BLaER1 treated with 17β-estradiol and CSF1 and Interleukin-3, amounts not matched to agents 10 nM and 100 nM (cell line): ENCODE results near the gene PLEKHB1.
"Not testable (repeated sequence)": the region's sequence is repeated elsewhere in the genome, so short reads cannot be mapped to it uniquely, and the experiment has no call there.

ENCODE experiments used
- H3K27ac ChIP-seq, 11 experiments: shearing (Covaris generic); formaldehyde crosslinking; 2 replicates each; pipeline ENCODE4 v1.8.1; 2022
- H3K27me3 ChIP-seq, 11 experiments: shearing (Covaris generic); formaldehyde crosslinking; 2 replicates each; pipeline ENCODE4 v1.8.1; 2022
- H3K36me3 ChIP-seq, 11 experiments: shearing (Covaris generic); formaldehyde crosslinking; 2 replicates each; pipeline ENCODE4 v1.8.1; 2022
- H3K4me1 ChIP-seq, 10 experiments: shearing (Covaris generic); formaldehyde crosslinking; 2 replicates each; pipeline ENCODE4 v1.8.1; 2022
- H3K4me2 ChIP-seq, 11 experiments: shearing (Covaris generic); formaldehyde crosslinking; 2 replicates each; pipeline ENCODE4 v1.8.1; 2022
- H3K4me3 ChIP-seq, 10 experiments: shearing (Covaris generic); formaldehyde crosslinking; 2 replicates each; pipeline ENCODE4 v1.8.1; 2022
- H3K9ac ChIP-seq, 11 experiments: shearing (Covaris generic); formaldehyde crosslinking; 2 replicates each; pipeline ENCODE4 v1.8.1; 2022
- H3K9me3 ChIP-seq, 11 experiments: shearing (Covaris generic); formaldehyde crosslinking; replicated peaks in 1 of 11; 2 replicates each; pipeline ENCODE4 v1.8.1; 2022
- H4K20me1 ChIP-seq, 11 experiments: shearing (Covaris generic); formaldehyde crosslinking; 2 replicates each; pipeline ENCODE4 v1.8.1; 2022
- Cebpa-rat ChIP-seq, 11 experiments: shearing (Covaris generic); IDR thresholded peaks; 2 replicates each; pipeline ENCODE4 v1.8.1; 2022

The PLEKHB1 gene

DNA sequence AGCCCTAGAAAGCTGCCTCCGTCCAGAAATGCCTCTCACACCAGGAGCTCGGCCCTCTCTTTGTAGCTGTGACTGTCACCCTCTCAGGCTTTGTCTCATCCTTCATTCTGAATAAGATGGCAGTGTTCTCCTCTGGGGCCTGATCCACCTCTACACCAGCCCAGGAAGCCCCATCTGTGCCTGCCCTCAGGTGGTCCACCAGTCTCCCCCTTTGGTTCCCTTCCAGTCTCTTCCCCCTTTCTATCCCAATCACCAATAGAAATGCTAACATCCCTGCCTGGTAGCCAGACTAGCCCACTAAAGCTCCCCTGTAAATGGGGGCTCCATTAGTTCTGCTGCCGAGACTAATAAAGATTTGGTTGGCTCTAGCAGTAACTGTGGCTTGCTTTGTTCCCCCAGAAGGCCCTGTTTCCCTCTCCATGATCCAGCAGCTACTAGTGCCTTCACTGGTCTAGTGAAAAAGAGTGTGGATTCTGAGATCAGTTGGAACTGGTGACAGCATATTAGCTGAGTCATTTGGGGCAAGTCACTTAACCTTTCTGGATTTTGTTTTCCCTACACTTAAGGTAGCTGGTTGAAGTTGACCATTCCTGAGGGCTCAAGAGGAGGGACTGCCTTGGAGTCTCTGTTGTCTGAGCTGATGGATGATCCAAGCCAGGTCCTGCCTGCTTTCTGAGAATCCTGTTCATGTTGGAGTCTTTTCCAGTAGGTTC is 16.2 kb downstream of the PLEKHB1 start:
- Histone ChIP-seq H3K36me3 (no peaks in the 10 kb centered on the region), H4K20me1 (no peaks in the 10 kb centered on the region), H3K4me1 (peaks cover 21 to 38% (median 36%) of the 10 kb centered on the region in 10 experiments), H3K9me3 (no peaks in the 10 kb centered on the region), H3K4me2 (peak overlapping the region in 10 of 11 experiments; percentile 40 to 74 (median 68); a peak in 19 of 22 replicates), H3K9ac (no peak overlapping the region), H3K27ac (0 out of 22 replicates have a peak overlapping the region, but pooled peaks of 2 of the 11 experiments have one; percentile 16 to 44), H3K27me3 (no peaks in the 10 kb centered on the region), H3K4me3 (no peak overlapping the region)
- TF ChIP-seq Cebpa-rat (IDR thresholded peaks at IDR 0.05): no peak

DNA sequence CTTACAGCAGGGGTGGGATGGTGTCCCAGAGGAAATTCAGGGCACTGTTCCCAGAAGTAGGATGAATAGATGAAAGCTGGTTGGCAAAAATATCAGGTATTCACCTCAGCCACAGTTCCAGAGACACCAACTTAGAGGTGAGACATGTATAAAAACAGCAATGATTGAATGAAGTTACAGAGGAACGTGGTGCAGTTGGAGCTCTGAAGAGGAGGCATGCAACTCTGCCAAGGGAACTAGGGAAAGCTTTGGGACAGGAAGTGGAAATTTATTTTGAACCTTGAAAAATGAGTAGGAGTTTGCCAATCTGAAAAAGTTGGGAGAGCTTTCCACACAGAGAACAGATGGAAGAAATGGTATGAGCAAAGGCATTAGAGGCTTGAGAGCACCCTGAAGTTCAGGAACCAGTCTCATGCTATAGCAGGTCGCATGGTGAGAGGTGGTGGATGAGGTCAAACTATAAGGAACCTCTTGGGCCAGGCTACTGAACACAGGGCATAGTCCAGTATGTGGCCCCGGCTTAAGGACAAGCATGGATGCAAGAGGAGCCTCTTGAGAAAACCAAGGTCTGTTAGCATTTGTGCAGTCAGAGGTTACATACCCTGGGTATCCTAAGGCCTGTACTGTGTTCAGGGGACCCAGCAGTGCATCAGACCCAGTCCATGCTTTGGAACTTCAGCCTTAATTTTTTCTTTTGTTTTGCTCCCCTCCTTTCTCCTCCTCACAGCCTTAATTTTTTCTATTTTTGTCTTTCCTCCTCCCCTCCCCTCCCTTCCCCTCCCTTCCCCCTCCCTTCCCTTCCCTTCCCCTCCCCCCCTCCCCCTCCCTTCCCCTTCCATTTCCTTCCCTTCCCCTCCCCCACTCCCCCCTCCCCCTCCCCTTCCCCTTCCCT is 17.5 kb downstream of the PLEKHB1 start:
- no peak for TF ChIP-seq Cebpa-rat (IDR thresholded peaks at IDR 0.05)
- peak overlapping the region; percentile 40 to 74 (median 67) for H3K4me2 ChIP-seq

DNA sequence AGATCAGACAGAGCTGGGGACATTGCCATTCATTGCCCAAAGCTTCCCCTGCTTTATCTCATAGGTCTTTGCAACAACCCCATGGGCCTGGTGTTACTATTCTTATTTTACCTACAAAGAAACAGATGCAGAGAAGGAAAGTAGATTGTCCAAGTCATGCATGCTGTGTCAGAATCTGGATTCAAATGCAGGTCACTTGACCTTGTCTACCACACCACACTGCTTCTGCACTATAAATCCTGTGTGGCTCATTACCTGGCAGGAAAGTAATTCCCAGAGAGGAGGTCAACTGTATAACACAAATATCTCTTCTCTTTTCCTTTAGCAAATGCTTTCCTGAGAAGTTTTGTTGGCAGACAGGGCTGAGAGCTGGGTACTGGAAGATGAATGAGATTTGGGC is 18.5 kb downstream of the PLEKHB1 start:
- no peak for TF ChIP-seq Cebpa-rat (IDR thresholded peaks at IDR 0.05)
- H3K4me2 ChIP-seq: peak overlapping the region in 10 of 11 experiments; percentile 3 to 62 (median 34); a peak in 14 of 22 replicates
- no peak overlapping the region for H3K4me3 ChIP-seq
- H3K27ac ChIP-seq: peak overlapping the region in 2 of 11 experiments; percentile 5 to 9; a peak in 1 of 22 replicates
- H3K9ac ChIP-seq: no peak overlapping the region
- no peaks in the 10 kb centered on the region for H3K9me3 ChIP-seq
- H3K4me1 ChIP-seq: peaks cover 21 to 38% (median 36%) of the 10 kb centered on the region in 10 experiments
- H3K27me3 ChIP-seq: no peaks in the 10 kb centered on the region
- H3K36me3 ChIP-seq: no peaks in the 10 kb centered on the region
- H4K20me1 ChIP-seq: no peaks in the 10 kb centered on the region

More for the DNA sequence above, 17.5 kb downstream of the PLEKHB1 start:
- Histone ChIP-seq H3K9me3 (no peaks in the 10 kb centered on the region), H3K36me3 (no peaks in the 10 kb centered on the region), H3K27me3 (no peaks in the 10 kb centered on the region), H3K4me3 (no peak overlapping the region), H4K20me1 (no peaks in the 10 kb centered on the region), H3K4me1 (peaks cover 21 to 38% (median 36%) of the 10 kb centered on the region in 10 experiments), H3K27ac (peak overlapping the region in 4 of 11 experiments; percentile 0 to 44 (median 43); a peak in 5 of 22 replicates), H3K9ac (no peak overlapping the region; a peak in 1 of 22 replicates)

DNA sequence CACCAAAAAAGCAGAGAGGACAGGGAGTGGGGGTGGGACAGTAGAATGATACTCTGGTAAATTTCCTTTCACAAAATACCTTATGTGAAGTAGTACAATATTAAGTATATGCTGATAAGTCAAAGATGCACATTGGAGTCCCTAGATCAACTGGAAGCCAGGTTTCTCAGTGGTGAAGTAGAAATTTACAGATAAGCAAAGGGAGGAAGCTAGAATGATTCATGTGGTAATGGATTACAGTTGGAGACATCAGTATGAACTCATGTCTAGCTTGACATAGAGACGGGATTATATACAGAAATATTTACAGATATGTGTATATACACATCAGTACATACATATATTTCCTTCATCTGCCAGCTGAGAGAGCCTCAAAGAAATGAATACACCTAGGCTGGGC is 21.5 kb downstream of the PLEKHB1 start:
- Histone ChIP-seq H3K4me3 (no peak overlapping the region), H3K9ac (no peak overlapping the region), H3K9me3 (no peaks in the 10 kb centered on the region), H3K27ac (no peak overlapping the region), H3K36me3 (peaks cover 0 to 7% (median 0%) of the 10 kb centered on the region in 11 experiments; a peak in 1 of 22 replicates), H3K27me3 (no peaks in the 10 kb centered on the region), H3K4me2 (no peak overlapping the region), H3K4me1 (peaks cover 18 to 27% (median 20%) of the 10 kb centered on the region in 10 experiments), H4K20me1 (no peaks in the 10 kb centered on the region)
- no peak for TF ChIP-seq Cebpa-rat (IDR thresholded peaks at IDR 0.05)

DNA sequence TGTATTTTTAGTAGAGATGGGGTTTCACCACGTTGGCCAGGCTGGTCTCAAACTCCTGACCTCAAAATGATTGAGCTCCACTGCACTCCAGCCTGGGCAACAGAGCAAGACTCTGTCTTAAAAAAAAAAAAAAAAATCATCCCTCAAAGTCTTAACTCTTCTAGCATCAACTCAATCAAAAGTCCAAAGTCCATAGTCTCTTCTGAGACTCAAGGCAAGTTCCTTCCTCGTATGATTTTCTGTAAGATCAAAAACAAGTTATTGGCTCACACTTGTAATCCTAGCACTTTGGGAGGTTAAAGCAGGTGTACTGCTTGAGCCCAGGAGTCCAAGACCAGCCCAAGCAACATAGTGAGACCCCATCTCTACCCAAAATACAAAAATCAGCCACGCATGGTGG is 24.4 kb downstream of the PLEKHB1 start:
- peaks cover 5 to 28% (median 10%) of the 10 kb centered on the region in 11 experiments; a peak in 13 of 22 replicates for H3K36me3 ChIP-seq
- peaks cover 0 to 7% (median 0%) of the 10 kb centered on the region in 10 experiments; a peak in 1 of 20 replicates for H3K4me1 ChIP-seq
- no peak for TF ChIP-seq Cebpa-rat (IDR thresholded peaks at IDR 0.05)
- H3K27me3 ChIP-seq: no peaks in the 10 kb centered on the region
- peaks cover 0 to 4% (median 0%) of the 10 kb centered on the region in 11 experiments; a peak in 1 of 22 replicates for H4K20me1 ChIP-seq
- H3K9me3 ChIP-seq: no peaks in the 10 kb centered on the region
- no peak overlapping the region for H3K9ac ChIP-seq
- H3K27ac ChIP-seq: no peak overlapping the region
- no peak overlapping the region for H3K4me3 ChIP-seq
- H3K4me2 ChIP-seq: no peak overlapping the region

DNA sequence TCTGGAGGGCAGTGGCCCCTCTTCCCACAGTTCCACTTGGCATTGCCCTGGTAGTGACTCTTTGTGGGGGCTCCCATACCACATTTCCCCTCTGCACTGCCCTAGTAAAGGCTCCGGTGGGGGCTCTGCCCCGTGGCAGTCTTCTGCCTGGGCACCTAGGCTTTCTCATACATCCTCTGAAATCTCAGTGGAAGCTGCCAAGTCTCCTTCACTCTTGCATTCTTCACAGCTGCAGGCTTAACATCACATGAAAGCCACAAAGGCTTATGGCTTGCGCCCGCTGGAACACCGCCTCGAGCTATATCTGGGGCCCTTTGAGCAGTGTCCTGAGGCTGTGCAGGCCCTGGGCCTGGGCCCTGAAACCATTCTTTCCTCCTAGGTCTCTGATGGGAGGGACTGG is 25.3 kb downstream of the PLEKHB1 start:
- H3K27me3 ChIP-seq: no peaks in the 10 kb centered on the region
- no peak overlapping the region for H3K4me3 ChIP-seq
- no peaks in the 10 kb centered on the region for H3K9me3 ChIP-seq
- no peak overlapping the region for H3K27ac ChIP-seq
- peaks cover 7 to 31% (median 13%) of the 10 kb centered on the region in 11 experiments; a peak in 17 of 22 replicates for H3K36me3 ChIP-seq
- H4K20me1 ChIP-seq: peaks cover 0 to 4% (median 0%) of the 10 kb centered on the region in 11 experiments; a peak in 1 of 22 replicates
- peaks cover 0 to 7% (median 0%) of the 10 kb centered on the region in 10 experiments; a peak in 1 of 20 replicates for H3K4me1 ChIP-seq
- TF ChIP-seq Cebpa-rat (IDR thresholded peaks at IDR 0.05): no peak
- H3K4me2 ChIP-seq: no peak overlapping the region; a peak in 1 of 22 replicates
- no peak overlapping the region for H3K9ac ChIP-seq

DNA sequence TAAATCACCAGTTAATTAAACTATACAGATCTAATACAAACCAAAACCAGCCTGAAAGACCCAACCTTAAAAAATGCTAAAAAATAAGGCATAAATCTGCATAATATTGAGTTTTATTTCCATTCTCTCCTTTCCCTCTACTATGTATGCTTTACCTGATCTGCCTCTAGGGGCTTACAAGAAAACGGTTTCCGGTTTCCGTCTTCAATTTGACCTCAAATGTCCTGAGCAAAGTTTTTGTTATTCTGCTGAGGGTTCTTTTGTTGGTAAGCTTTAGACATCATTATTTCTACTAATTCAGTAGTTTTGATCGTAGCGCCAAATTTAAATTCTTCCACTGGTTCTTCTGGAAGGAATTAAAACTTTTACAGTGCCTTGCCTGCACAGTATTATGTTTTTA is 30.2 kb downstream of the PLEKHB1 start:
- H4K20me1 ChIP-seq, H3K4me2 ChIP-seq, H3K4me3 ChIP-seq, H3K27ac ChIP-seq, H3K27me3 ChIP-seq, H3K9me3 ChIP-seq, H3K9ac ChIP-seq, H3K4me1 ChIP-seq: not testable (repeated sequence)
- H3K36me3 ChIP-seq: peaks cover 43 to 80% (median 59%) of the 10 kb centered on the region in 11 experiments

DNA sequence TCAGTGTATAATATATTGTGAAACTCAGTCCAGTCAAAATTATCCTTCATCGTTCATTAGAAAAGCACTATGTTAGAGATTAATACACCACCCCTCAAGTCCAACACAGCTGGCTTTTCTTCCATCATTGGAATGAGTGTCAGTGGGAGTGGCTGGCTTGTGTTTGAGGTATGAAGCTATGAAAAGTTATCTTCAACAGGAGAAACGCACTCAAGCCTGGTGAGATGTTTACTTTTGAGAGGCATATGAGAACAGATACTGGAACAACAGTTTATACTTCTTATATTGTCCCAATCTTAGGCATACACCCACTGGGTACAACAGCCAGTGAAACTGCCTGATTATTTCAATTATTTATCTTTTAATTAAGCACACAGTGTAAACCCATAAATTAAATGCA is 34.3 kb downstream of the PLEKHB1 start:
- Histone ChIP-seq H3K4me3 (no peak overlapping the region), H4K20me1 (peaks cover 0 to 20% (median 0%) of the 10 kb centered on the region in 11 experiments; a peak in 2 of 22 replicates), H3K9me3 (no peaks in the 10 kb centered on the region), H3K27ac (no peak overlapping the region), H3K9ac (no peak overlapping the region), H3K27me3 (no peaks in the 10 kb centered on the region), H3K4me2 (no peak overlapping the region), H3K36me3 (peaks cover 67 to 94% (median 75%) of the 10 kb centered on the region in 11 experiments), H3K4me1 (no peaks in the 10 kb centered on the region)
- no peak for TF ChIP-seq Cebpa-rat (IDR thresholded peaks at IDR 0.05)
